Retina (tissue), 1 donor: ENCODE data around the gene SPRR3.

Source experiments
- DNase-seq: peaks from one replicate; pipeline ENCODE4 v3.0.0-alpha.2; 2016

SPRR3 gene

DNA sequence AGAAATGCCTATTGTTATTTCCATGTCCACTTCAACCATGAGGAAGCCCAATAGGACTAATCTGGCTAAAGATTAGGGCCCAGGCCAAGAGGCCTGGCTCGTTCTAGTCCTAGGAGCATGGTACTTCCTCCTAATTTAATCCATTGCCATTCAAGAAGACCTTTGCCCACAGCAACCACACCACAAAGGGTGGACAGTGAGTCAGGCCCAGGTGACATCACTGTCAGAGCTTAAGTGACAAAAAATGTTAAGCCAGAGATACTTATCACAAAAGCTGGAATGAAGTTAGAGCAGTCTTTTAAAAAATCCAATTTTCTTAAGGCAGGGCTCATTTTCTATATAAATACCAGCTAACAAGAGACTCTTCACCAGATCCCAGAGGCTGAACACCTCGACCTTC is at the start of gene SPRR3:
Gene SPRR3, plus strand, starts transcription at position 368 of the 400 bp plus-strand sequence. CDS start 1,272 bp downstream, outside the sequence.
- no peak for DNase-seq

- no peak for DNase-seq
Measured at GRCh38 chr1:152953761-152954160, 47.8 kb upstream of the SPRR3 start.

DNA sequence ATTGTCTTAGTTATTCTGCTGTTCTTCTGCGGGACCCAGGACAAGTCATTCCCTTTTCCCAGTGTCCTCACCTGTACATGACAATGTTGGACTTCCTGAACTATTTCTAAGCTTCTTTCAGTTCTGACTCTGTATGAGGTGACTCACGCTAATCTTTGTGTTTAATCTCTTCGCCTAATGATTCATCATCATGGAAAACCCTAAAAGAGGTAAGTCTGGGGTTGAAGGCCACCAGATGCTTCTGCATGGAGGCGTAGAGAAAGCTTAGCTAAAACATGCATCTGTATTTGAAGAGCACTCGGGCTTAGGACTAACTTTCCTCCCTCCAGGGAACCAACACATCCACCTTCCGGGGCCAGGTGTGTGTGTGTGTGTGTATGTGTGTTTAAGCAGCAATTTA is 47.1 kb upstream of the SPRR3 start:
- no peak for DNase-seq

DNA sequence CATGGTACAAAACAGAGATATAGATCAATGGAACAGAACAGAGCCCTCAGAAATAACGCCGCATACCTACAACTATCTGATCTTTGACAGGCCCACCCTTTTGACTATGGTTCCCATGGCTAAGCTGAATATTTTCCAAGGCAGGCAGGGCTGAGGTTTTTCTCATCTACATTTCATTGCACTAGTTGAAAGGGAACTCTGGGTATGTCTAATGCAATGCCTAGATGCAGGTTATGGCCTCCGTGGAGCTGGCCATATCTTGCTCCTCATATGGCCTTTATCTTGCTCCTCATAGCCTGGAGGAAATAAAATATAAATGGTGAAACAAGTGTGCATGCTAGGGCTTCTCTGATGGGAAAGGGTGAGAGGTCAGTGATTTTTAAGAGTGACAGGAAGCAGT is 44.0 kb upstream of the SPRR3 start:
- DNase-seq: no peak

- DNase-seq: no peak
Measured at GRCh38 chr1:152959273-152959672, 42.3 kb upstream of the SPRR3 start.

GRCh38 chr1:152959801-152960451 is 41.6 kb upstream of the SPRR3 start:
- DNase-seq: no peak

GRCh38 chr1:152960452-152961044 is 41.0 kb upstream of the SPRR3 start:
- DNase-seq: no peak

GRCh38 chr1:152961226-152961891 is 40.2 kb upstream of the SPRR3 start:
- peak; percentile 40 for DNase-seq

DNA sequence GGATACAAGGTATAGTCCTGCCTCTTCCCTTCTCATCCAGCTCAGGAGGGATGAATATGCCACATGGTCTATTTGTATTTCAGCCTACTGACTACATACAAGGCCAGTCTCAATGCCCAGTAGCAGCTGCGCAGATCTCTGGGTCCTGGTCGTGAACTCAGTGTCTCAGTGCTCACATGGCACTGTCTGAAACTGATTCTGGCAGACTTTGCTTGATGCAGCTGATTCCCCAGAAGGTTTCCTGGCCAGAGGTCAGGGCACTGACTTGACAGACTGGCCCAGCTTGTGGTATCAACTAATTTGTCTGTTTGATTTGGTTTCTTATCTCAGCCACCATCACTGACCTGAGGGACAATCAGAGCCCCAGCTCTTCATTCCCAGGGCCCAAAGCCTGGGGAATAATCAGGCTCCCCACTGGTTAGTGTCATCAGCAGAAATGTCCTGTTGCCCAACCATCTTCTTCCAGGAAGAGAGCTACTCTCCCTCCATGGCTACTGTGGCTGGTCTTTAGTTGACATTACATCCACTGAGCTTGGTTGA is 38.6 kb upstream of the SPRR3 start:
- DNase-seq: no peak

- DNase-seq: no peak
Measured at GRCh38 chr1:152964536-152964935, 37.0 kb upstream of the SPRR3 start.

GRCh38 chr1:152965853-152966252 is 35.7 kb upstream of the SPRR3 start:
- DNase-seq: no peak

DNA sequence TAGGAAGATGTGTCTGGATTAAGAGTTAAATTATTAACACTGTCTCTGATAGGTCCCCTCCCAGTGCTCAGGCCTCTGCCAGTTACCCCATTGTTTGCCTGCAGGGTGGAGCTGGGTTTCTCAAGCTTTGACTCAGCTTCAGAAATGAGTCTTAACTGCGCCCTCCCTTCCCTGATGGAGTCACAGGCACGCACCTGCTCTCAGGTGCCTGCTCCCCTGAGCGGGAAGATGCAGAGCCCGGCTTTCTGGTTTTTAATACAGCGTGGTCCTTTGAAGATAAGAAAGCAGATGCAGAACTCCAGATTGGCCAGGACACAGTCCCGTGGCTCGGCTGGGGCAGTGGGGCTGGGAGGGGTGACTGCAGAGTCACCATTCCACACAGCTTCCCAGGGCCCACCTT is 34.3 kb upstream of the SPRR3 start:
- no peak for DNase-seq

DNA sequence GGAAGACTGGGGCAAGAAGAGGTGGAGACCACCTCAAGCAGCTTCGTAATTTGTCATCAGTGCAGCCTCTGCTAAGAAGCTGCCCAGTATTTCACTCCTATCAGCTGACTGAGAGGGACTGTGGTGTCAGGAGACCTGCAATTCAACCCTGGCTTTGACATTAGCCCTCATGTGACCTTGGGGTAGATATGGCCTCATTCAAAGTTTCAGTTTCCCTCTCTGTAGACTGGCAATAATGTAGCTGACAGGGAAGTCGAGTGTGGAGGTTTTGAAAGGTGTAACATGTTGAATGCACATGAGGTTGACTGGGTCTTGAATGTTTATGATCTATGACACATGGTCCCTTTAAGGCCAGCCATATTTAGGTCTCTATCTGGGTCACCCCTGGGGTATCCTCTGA is 33.3 kb upstream of the SPRR3 start:
- no peak for DNase-seq

- no peak for DNase-seq
Measured at GRCh38 chr1:152969036-152969435, 32.5 kb upstream of the SPRR3 start.

- no peak for DNase-seq
Measured at GRCh38 chr1:152970495-152970894, 31.1 kb upstream of the SPRR3 start, which contains the start of gene SPRR4. TSS of gene SPRR4 (plus strand) at chr1:152970648. CDS start at chr1:152971891, 1,243 bp downstream.

DNA sequence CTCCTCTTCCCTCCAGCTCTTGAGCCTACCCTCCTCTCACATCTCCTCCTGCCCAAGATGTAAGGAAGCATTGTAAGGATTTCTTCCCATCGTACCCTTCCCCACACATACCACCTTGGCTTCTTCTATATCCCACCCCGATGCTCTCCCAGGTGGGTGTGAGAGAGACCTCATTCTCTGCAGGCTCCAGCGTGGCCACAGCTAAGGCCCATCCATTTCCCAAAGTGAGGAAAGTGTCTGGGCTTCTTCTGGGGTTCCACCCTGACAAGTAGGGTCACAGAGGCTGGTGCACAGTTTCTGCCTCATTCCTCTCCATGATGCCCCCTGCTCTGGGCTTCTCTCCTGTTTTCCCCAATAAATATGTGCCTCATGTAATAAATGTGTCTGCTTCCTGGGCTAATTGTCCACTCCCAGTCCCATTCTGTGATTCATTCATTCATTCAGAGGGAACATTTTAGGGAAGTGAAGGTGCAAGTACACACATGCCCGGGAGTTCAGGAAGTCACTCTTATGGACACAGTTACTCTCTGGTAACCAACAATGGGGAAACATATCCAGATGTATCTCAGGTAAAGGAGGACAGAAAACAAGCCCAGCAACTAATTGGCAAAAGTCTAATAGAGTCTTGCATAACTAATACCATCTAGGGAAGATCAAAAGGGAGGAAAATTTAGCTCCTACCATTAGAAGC is 29.2 kb upstream of the SPRR3 start:
- no peak for DNase-seq

DNA sequence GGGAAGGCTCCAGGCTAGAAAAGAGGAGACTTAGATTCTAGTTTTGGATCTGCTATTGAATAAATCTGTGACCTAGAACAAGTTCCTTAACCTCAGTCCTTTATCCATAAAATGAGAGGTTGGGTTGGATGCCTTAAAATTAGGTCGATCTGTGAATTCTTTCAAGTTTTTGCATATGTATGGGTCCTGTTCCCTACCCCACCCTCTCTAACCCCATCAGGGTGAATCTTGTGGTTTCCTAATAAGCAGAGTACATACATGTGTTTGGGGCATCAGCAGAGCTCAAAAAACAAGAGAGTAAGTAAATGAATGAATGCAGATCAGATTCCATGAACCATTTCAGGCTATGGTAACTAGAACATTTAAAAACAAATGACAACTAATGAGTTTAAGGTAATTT is 24.9 kb upstream of the SPRR3 start:
- no peak for DNase-seq

GRCh38 chr1:152977614-152978013 is 23.9 kb upstream of the SPRR3 start:
- no peak for DNase-seq

GRCh38 chr1:152980676-152981075 is 20.9 kb upstream of the SPRR3 start:
- DNase-seq: no peak

- no peak for DNase-seq
Measured at GRCh38 chr1:152981146-152981871, 20.2 kb upstream of the SPRR3 start.

- DNase-seq: no peak
Measured at GRCh38 chr1:152982076-152982475, 19.5 kb upstream of the SPRR3 start.

DNA sequence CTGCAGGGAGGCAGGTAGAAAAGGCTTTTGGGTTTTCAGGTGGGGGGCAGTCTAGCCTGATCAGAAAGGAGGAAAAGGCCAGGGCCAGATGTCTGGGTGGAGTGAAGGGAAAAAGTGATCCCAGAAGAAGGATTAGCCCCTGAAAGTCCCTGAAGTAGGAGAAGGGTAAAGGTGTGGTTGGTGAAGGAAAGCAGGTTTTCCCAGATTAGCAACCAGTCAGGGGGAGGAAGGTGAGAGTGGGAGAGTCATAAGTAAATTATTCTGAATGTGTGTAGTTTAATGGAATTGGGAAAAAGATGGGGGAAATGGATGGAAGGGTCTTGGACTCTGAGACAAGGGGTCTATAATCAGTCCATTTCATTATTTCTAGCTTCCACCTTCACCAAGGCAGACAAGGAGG is 18.3 kb upstream of the SPRR3 start:
- no peak for DNase-seq

DNA sequence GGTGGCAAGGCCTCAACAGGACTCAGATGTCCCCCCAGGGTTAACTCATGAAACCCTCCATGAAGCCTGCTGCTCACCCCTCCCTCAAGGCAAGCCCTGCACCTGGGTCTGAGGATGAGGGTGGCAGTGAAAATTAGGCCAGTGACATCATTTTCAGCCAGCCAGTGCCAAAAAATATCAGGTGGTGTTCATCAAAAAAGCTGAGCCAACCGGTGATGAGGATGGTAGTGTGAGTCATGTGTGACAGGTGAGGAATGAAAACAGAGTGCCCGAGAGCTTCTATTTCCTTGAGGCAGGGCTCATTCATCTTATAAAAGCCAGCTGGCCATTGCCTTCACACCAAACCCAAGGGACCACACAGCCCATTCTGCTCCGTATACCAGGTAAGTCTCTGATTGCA is 17.8 kb upstream of the SPRR3 start, which contains the start of gene SPRR1A:
Gene SPRR1A, plus strand, starts transcription at position 339 of the 400 bp plus-strand sequence. CDS start 1,150 bp downstream, outside the sequence.
- DNase-seq: no peak
